IPS-18a (cell line): Measurements from ENCODE around the gene PANK4.

ENCODE experiments used
- H3K27ac ChIP-seq: one replicate; pipeline ENCODE4 v1.5.1; 2013; ENCODE audit warnings: low read length
- H3K27me3 ChIP-seq: one replicate; pipeline ENCODE4 v1.6.1; 2013; ENCODE audit warnings: mild to moderate bottlenecking, low read length; ENCODE audit not compliant: control insufficient read depth, insufficient read depth
- H3K36me3 ChIP-seq: one replicate; pipeline ENCODE4 v1.6.1; 2013; ENCODE audit warnings: low read depth, low read length; ENCODE audit not compliant: control insufficient read depth
- H3K4me1 ChIP-seq: one replicate; pipeline ENCODE4 v1.6.1; 2013; ENCODE audit warnings: low read depth, low read length; ENCODE audit not compliant: control insufficient read depth
- H3K4me3 ChIP-seq: one replicate; pipeline ENCODE4 v1.5.1; 2013; ENCODE audit warnings: low read length
- H3K9ac ChIP-seq: one replicate; pipeline ENCODE4 v1.6.1; 2013; ENCODE audit warnings: mild to moderate bottlenecking, low read length, moderate library complexity
- H3K9me3 ChIP-seq: one replicate; pipeline ENCODE4 v1.6.1; 2013; ENCODE audit warnings: low read depth, low read length; ENCODE audit not compliant: control insufficient read depth

Gene PANK4

GRCh38 chr1:2513939-2514652 is 12.3 kb downstream of the PANK4 start:
- Histone ChIP-seq H3K9me3 (no peaks in the 10 kb centered on the region), H3K4me1 (no peaks in the 10 kb centered on the region), H3K36me3 (peaks cover 65% of the 10 kb centered on the region), H3K4me3 (no peak overlapping the region), H3K9ac (no peak overlapping the region), H3K27me3 (no peaks in the 10 kb centered on the region), H3K27ac (no peak overlapping the region)

GRCh38 chr1:2512862-2513421 is 13.5 kb downstream of the PANK4 start:
- H3K27me3 ChIP-seq, result no peaks in the 10 kb centered on the region
- peaks cover 58% of the 10 kb centered on the region for H3K36me3 ChIP-seq
- no peak overlapping the region for H3K27ac ChIP-seq
- H3K9me3 ChIP-seq, result no peaks in the 10 kb centered on the region
- H3K9ac ChIP-seq, result no peak overlapping the region
- H3K4me1 ChIP-seq, result no peaks in the 10 kb centered on the region
- no peak overlapping the region for H3K4me3 ChIP-seq

GRCh38 chr1:2510366-2511155 is 15.8 kb downstream of the PANK4 start:
- no peaks in the 10 kb centered on the region for H3K4me1 ChIP-seq
- H3K4me3 ChIP-seq, result no peak overlapping the region
- H3K27ac ChIP-seq, result no peak overlapping the region
- H3K27me3 ChIP-seq, result no peaks in the 10 kb centered on the region
- no peak overlapping the region for H3K9ac ChIP-seq
- no peaks in the 10 kb centered on the region for H3K9me3 ChIP-seq
- H3K36me3 ChIP-seq, result peaks cover 44% of the 10 kb centered on the region

- no peak overlapping the region for H3K27ac ChIP-seq
- peaks cover 40% of the 10 kb centered on the region for H3K36me3 ChIP-seq
- no peaks in the 10 kb centered on the region for H3K4me1 ChIP-seq
- no peaks in the 10 kb centered on the region for H3K27me3 ChIP-seq
- H3K4me3 ChIP-seq, result no peak overlapping the region
- H3K9me3 ChIP-seq, result no peaks in the 10 kb centered on the region
- H3K9ac ChIP-seq, result no peak overlapping the region
Observed at GRCh38 chr1:2509589-2509988, 16.8 kb downstream of the PANK4 start.

GRCh38 chr1:2508751-2509150 is 17.6 kb downstream of the PANK4 start:
- no peaks in the 10 kb centered on the region for H3K9me3 ChIP-seq
- no peak overlapping the region for H3K27ac ChIP-seq
- no peak overlapping the region for H3K4me3 ChIP-seq
- no peak overlapping the region for H3K9ac ChIP-seq
- peaks cover 35% of the 10 kb centered on the region for H3K36me3 ChIP-seq
- H3K27me3 ChIP-seq, result no peaks in the 10 kb centered on the region
- no peaks in the 10 kb centered on the region for H3K4me1 ChIP-seq

GRCh38 chr1:2508180-2508579 is 18.2 kb downstream of the PANK4 start:
- H3K4me1 ChIP-seq, result no peaks in the 10 kb centered on the region
- no peak overlapping the region for H3K27ac ChIP-seq
- H3K36me3 ChIP-seq, result peaks cover 31% of the 10 kb centered on the region
- no peaks in the 10 kb centered on the region for H3K9me3 ChIP-seq
- no peak overlapping the region for H3K9ac ChIP-seq
- H3K27me3 ChIP-seq, result no peaks in the 10 kb centered on the region
- no peak overlapping the region for H3K4me3 ChIP-seq

- H3K9me3 ChIP-seq, result no peaks in the 10 kb centered on the region
- H3K4me1 ChIP-seq, result no peaks in the 10 kb centered on the region
- no peak overlapping the region for H3K27ac ChIP-seq
- no peak overlapping the region for H3K4me3 ChIP-seq
- no peak overlapping the region for H3K9ac ChIP-seq
- H3K27me3 ChIP-seq, result no peaks in the 10 kb centered on the region
- H3K36me3 ChIP-seq, result peaks cover 31% of the 10 kb centered on the region
Observed at GRCh38 chr1:2507744-2508155, 18.6 kb downstream of the PANK4 start.

GRCh38 chr1:2506901-2507565 is 19.4 kb downstream of the PANK4 start:
- H3K27me3 ChIP-seq, result no peaks in the 10 kb centered on the region
- H3K9ac ChIP-seq, result no peak overlapping the region
- H3K4me1 ChIP-seq, result no peaks in the 10 kb centered on the region
- H3K4me3 ChIP-seq, result no peak overlapping the region
- peaks cover 31% of the 10 kb centered on the region for H3K36me3 ChIP-seq
- H3K27ac ChIP-seq, result no peak overlapping the region
- no peaks in the 10 kb centered on the region for H3K9me3 ChIP-seq

- Histone ChIP-seq H3K9me3 (no peaks in the 10 kb centered on the region), H3K36me3 (peaks cover 26% of the 10 kb centered on the region), H3K27ac (no peak overlapping the region), H3K27me3 (no peaks in the 10 kb centered on the region), H3K9ac (no peak overlapping the region), H3K4me3 (no peak overlapping the region), H3K4me1 (no peaks in the 10 kb centered on the region)
Observed at GRCh38 chr1:2506007-2506860, 20.2 kb downstream of the PANK4 start.

GRCh38 chr1:2505461-2505994 is 20.9 kb downstream of the PANK4 start:
- Histone ChIP-seq H3K27me3 (no peaks in the 10 kb centered on the region), H3K9me3 (no peaks in the 10 kb centered on the region), H3K4me1 (no peaks in the 10 kb centered on the region), H3K36me3 (peaks cover 19% of the 10 kb centered on the region), H3K9ac (no peak overlapping the region), H3K4me3 (no peak overlapping the region), H3K27ac (no peak overlapping the region)

- Histone ChIP-seq H3K27ac (no peak overlapping the region), H3K4me1 (no peaks in the 10 kb centered on the region), H3K36me3 (peaks cover 12% of the 10 kb centered on the region), H3K9me3 (no peaks in the 10 kb centered on the region), H3K4me3 (no peak overlapping the region), H3K27me3 (no peaks in the 10 kb centered on the region), H3K9ac (no peak overlapping the region)
Observed at GRCh38 chr1:2504949-2505272, 21.5 kb downstream of the PANK4 start.
